Pancreas (tissue), 10 donors: ENCODE results near the gene DPM2. TPM values are rescaled to one million over a fixed set of nuclear protein-coding genes. Genes with fewer than 3 reads are reported as not detected.

Experiments
- ATAC-seq, 4 donors: fragments of 200-7000 bp; cut with Tn5 transposase; one replicate each; pipeline versions ENCODE4 v1.8.0 to v1.9.1; 2020; ENCODE audit warnings: mild to moderate bottlenecking in 4 of 4, moderate library complexity in 4 of 4
- DNase-seq, 6 donors: peaks; one replicate each; pipeline ENCODE4 v3.0.0-alpha.2; 2020
- FAIRE-seq: peaks from 2 replicates; lab custom pipeline; 2012; peaks lifted over from hg19 to GRCh38; lab: Jason Lieb, UNC
- H3K27ac ChIP-seq, 4 donors: fragments of 200-600 bp; sonication (generic); 1 replicate in 3 of 4; 2 replicates in 1 of 4; pipeline versions ENCODE4 v1.5.0 to v1.8.0; 2020
- H3K27me3 ChIP-seq, 4 donors: fragments of 200-600 bp; one replicate each; pipeline ENCODE4 v1.8.0; 2021
- H3K36me3 ChIP-seq, 3 donors: fragments of 200-600 bp; sonication (generic) in 1 of 3; one replicate each; pipeline versions ENCODE4 v1.5.0 to v1.8.0; 2020 to 2021
- H3K4me1 ChIP-seq, 3 donors: fragments of 200-600 bp; one replicate each; pipeline ENCODE4 v1.8.0; 2021
- H3K4me3 ChIP-seq, 4 donors: fragments of 200-600 bp; sonication (generic) in 2 of 4; one replicate each; pipeline versions ENCODE4 v1.5.0 to v1.8.0; 2020 to 2021
- H3K9me3 ChIP-seq, 4 donors: fragments of 200-600 bp; one replicate each; pipeline ENCODE4 v1.8.0; 2021
- whole genome bisulfite sequencing, 2 donors: extraction: QIAGEN DNeasy Blood & Tissue Kit; methylation state at CpG; one replicate each; pipeline ENCODE4 v1.1.7; 2013; 5-methylcytosine and 5-hydroxymethylcytosine counted together
- intact Hi-C, 3 donors: fragments of 100-400 bp; cut with DNase I; formaldehyde crosslinking; loops; one replicate each; pipeline versions ENCODE4 v1.11.1 to v1.14.2; 2022
- polyA plus RNA-seq, 2 donors: library from polyadenylated mRNA; stranded (reverse); fragments of 200-250 nt; gene quantifications; one replicate each; pipeline ENCODE4 v1.2.3, GENCODE V29; 2013
- total RNA-seq, 6 donors: library from RNA; stranded (reverse); fragmentation: NEBNext Ultra II Directional in 4 of 6; extraction: Animal tissue kit (Norgen Biotek cat#: 25700) in 4 of 6; gene quantifications; one replicate each; pipeline versions ENCODE4 v1.2.1 to v1.2.4, GENCODE V29; 2021 to 2023
- TF ChIP-seq, protein P1 (sequence below), 4 donors: fragments of 200-600 bp; sonication (generic) in 3 of 4; IDR thresholded peaks; one replicate each; pipeline versions ENCODE4 v1.5.0 to v1.8.0; 2021; ENCODE audit warnings: antibody characterized with exemption in 4 of 4
- donor health status: healthy with polysubstance abuse.
- donor health status: DM: no; HTN: no; CAD: no; lungs with moderate emphysema.
- donor health status: DM: no; HTN: no; CAD: no.
- donor health status: control.
- donor health status: control.
- donor health status: Bipolar disorder and iron deficiency.
- donor health status: DM: yes; HTN: yes; CAD: no.
- donor health status: DM: no; HTN: no; CAD: no.
- donor health status: DM: no; HTN: no; CAD: no.
- donor health status: DM: yes; HTN: yes; CAD: no.

Gene DPM2
- total and polyA plus RNA-seq, 8 donors: 19.6 to 56.8 (median 27.8) TPM

DNA sequence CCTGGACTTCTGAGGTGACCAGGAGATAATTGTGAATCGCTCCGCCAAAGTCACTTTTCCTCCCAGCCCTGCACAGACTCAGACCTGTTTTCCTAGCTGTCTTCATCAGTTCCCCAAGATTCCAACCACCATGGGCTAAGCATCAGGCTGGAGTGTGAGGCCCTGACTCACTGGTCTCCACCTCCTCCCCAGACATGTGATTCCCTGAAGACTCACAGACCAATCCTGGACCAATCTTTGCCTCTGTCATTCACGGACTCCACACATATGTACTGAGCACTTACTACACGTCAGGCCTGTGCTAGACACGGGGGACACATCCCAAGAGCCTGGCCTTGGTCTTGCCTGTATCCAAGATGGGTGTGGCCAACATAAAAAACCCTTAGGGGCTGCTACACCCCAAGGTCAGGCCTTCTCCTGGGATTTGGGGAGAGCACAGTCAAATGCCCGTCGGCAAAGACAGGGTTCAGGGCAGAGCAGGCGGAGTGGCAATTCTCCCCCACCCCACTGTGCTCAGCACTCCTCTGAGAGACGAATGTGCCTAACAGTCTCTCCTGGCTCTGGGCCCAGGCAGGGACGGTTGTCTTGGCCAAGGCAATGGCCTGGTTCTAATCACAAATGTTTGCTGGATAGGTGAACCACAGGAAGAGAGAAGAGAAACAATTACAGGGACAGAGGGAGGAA, 31.2 kb upstream of the DPM2 start:
- peak overlapping the region in 3 of 4 donors; percentile 7 to 95 (median 60) for H3K27ac ChIP-seq
- no peaks in the 10 kb centered on the region for H3K36me3 ChIP-seq
- TF ChIP-seq, protein P1, sequence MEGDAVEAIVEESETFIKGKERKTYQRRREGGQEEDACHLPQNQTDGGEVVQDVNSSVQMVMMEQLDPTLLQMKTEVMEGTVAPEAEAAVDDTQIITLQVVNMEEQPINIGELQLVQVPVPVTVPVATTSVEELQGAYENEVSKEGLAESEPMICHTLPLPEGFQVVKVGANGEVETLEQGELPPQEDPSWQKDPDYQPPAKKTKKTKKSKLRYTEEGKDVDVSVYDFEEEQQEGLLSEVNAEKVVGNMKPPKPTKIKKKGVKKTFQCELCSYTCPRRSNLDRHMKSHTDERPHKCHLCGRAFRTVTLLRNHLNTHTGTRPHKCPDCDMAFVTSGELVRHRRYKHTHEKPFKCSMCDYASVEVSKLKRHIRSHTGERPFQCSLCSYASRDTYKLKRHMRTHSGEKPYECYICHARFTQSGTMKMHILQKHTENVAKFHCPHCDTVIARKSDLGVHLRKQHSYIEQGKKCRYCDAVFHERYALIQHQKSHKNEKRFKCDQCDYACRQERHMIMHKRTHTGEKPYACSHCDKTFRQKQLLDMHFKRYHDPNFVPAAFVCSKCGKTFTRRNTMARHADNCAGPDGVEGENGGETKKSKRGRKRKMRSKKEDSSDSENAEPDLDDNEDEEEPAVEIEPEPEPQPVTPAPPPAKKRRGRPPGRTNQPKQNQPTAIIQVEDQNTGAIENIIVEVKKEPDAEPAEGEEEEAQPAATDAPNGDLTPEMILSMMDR (IDR thresholded peaks at IDR 0.05): no peak
- intact Hi-C loops: no loop called here
- H3K9me3 ChIP-seq: no peaks in the 10 kb centered on the region
- WGBS, 2 donors: 43% methylated on average over 10 of the region's 10 CpGs
- DNase-seq (peak in 5 of 6 donors; percentile 62 to 85 (median 75)), ATAC-seq (peak in 1 of 4 donors; percentile 5), FAIRE-seq (no peak)
- H3K4me1 ChIP-seq: peaks cover 60 to 75% (median 66%) of the 10 kb centered on the region in 3 donors
- no peaks in the 10 kb centered on the region for H3K27me3 ChIP-seq
- no peak overlapping the region for H3K4me3 ChIP-seq

DNA sequence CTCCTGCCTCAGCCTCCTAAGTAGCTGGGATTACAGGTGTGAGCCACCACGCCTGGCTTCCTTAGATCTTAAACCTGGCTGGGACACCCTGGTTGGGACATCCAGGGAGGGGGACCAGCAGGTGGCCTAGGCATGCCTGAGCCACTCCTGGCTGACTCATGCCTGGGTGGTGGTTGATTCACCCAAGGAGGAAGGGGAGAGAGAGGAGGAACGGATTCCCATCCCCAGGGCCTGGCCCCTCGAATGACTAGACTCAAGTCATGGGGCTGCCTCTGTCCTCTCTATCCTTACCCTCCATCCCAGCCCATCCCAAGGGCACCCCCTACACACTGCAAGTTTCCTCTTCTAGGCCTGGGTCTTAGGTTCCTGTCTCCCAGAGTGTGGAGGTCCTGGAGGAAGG, 30.4 kb upstream of the DPM2 start:
- Histone ChIP-seq H3K27me3 (no peaks in the 10 kb centered on the region), H3K36me3 (no peaks in the 10 kb centered on the region), H3K9me3 (no peaks in the 10 kb centered on the region), H3K4me1 (peaks cover 59 to 75% (median 60%) of the 10 kb centered on the region in 3 donors), H3K27ac (peak overlapping the region; percentile 5 to 95 (median 60)), H3K4me3 (no peak overlapping the region)
- peak in 3 of 6 donors; percentile 53 to 65 (median 57) for DNase-seq
- 90 to 93% methylated on average over 3 of the region's 3 CpGs for WGBS, 2 donors
- intact Hi-C loops: no loop called here
- FAIRE-seq: no peak
- TF ChIP-seq, protein P1 (IDR thresholded peaks at IDR 0.05): no peak
- peak in 2 of 4 donors; percentile 9 to 29 for ATAC-seq

DNA sequence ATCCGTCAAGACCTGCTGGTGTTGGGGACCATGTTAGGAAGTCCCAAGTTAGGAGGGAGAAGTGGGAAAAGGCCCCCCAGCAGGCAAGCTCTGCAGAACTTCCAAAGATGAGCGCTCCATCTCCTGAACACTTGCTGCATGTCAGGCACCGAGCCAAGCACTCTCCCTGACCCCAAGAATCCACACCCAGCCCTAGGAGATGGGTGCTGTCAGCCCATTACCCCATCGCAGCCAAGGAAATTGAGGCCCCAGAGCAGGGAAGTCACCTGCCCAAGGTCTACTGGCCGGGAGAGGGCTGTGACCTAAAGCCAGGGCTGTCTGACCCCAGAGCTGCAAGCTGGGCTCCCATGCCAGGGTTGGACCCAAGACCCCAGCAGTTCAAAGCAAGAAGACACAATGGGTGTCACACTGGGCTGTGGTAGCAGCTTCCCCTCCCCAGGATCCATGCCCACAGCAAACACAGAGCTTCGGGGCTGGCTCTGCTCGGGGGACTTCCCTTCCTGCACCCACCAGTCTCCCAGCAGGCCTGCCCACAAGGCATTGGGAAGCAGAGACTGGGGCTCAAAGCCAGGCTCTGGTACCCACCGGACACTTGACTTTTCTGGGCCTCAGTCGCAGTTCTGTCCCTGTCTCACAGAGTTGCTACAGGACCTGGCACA, 29.6 kb upstream of the DPM2 start:
- TF ChIP-seq, protein P1 (IDR thresholded peaks at IDR 0.05): no peak
- H3K36me3 ChIP-seq: no peaks in the 10 kb centered on the region
- no peaks in the 10 kb centered on the region for H3K9me3 ChIP-seq
- 72 to 73% methylated on average over 9 of the region's 9 CpGs for WGBS, 2 donors
- peaks cover 51 to 75% (median 55%) of the 10 kb centered on the region in 3 donors for H3K4me1 ChIP-seq
- ATAC-seq (no peak), DNase-seq (peak in 3 of 6 donors; percentile 33 to 61 (median 47)), FAIRE-seq (no peak)
- H3K27ac ChIP-seq: peak overlapping the region in 3 of 4 donors; percentile 60 to 95 (median 91)
- H3K27me3 ChIP-seq: no peaks in the 10 kb centered on the region
- no peak overlapping the region for H3K4me3 ChIP-seq
- intact Hi-C loops: no loop called here

GRCh38 chr9:127966416-127967150, 28.9 kb upstream of the DPM2 start:
- Histone ChIP-seq H3K4me1 (peaks cover 44 to 69% (median 48%) of the 10 kb centered on the region in 3 donors), H3K9me3 (no peaks in the 10 kb centered on the region), H3K4me3 (no peak overlapping the region), H3K27me3 (no peaks in the 10 kb centered on the region), H3K27ac (peak overlapping the region; percentile 60 to 95 (median 76)), H3K36me3 (no peaks in the 10 kb centered on the region)
- no peak for FAIRE-seq
- intact Hi-C loops: no loop called here
- peak in 5 of 6 donors; percentile 39 to 81 (median 79) for DNase-seq
- TF ChIP-seq, protein P1 (IDR thresholded peaks at IDR 0.05): no peak
- WGBS, 2 donors: 24 to 36% methylated on average over 8 of the region's 8 CpGs
- ATAC-seq: peak; percentile 15 to 56 (median 48)
